WTC11 (cell line): ENCODE measurements around the gene AVEN.

Experiments used
- ATF2 ChIP-seq: sonication (generic); formaldehyde crosslinking; IDR thresholded peaks from 2 replicates; pipeline ENCODE4 v1.8.1; 2022; ENCODE audit warnings: low read depth, missing genetic modification reagents, borderline replicate concordance
- ATF3 ChIP-seq: sonication (generic); formaldehyde crosslinking; conservative IDR thresholded peaks from 2 replicates; pipeline ENCODE4 v1.8.1; 2022; ENCODE audit warnings: mild to moderate bottlenecking, missing genetic modification reagents
- CBFB ChIP-seq: sonication (generic); formaldehyde crosslinking; IDR thresholded peaks from 2 replicates; pipeline ENCODE4 v1.8.1; 2022; ENCODE audit warnings: mild to moderate bottlenecking, low read depth, missing genetic modification reagents
- CTCF ChIP-seq: fragments of 200-600 bp; IDR thresholded peaks from 2 replicates; pipeline ENCODE4 v1.8.0; 2022; ENCODE audit warnings: antibody characterized with exemption
- ELF4 ChIP-seq: sonication (generic); formaldehyde crosslinking; IDR thresholded peaks from 2 replicates; pipeline ENCODE4 v1.8.1; 2022; ENCODE audit warnings: low read depth, mild to moderate bottlenecking, moderate library complexity, missing genetic modification reagents
- EMX1 ChIP-seq: fragments of 250-450 bp; sonication (Bioruptor Pico); IDR thresholded peaks from 2 replicates; pipeline ENCODE4 v1.8.0; 2021; ENCODE audit warnings: mild to moderate bottlenecking
- IRF1 ChIP-seq: sonication (generic); formaldehyde crosslinking; IDR thresholded peaks from 2 replicates; pipeline ENCODE4 v1.8.0; 2023; ENCODE audit warnings: missing genetic modification reagents
- ZBTB43 ChIP-seq: sonication (generic); formaldehyde crosslinking; IDR thresholded peaks from 2 replicates; pipeline ENCODE4 v1.8.1; 2023; ENCODE audit warnings: mild to moderate bottlenecking, missing genetic modification reagents
- ZNF121 ChIP-seq: sonication (generic); formaldehyde crosslinking; IDR thresholded peaks from 2 replicates; pipeline ENCODE4 v1.8.0; 2023; ENCODE audit warnings: missing genetic modification reagents

GRCh38 chr15:33888176-33888575 lies 150.8 kb downstream of the AVEN start:
- TF ChIP-seq CTCF (no peak), ZBTB43 (no peak), ELF4 (CRISPR knock-in tag) (no peak), IRF1 (CRISPR knock-in tag) (no peak), ZNF121 (CRISPR knock-in tag) (no peak), ATF3 (CRISPR knock-in tag) (no peak), CBFB (CRISPR knock-in tag) (no peak), EMX1 (CRISPR knock-in tag) (no peak), ATF2 (CRISPR knock-in tag) (no peak)
